Trophoblast cell (in vitro differentiated cells and primary cell): ENCODE data around the gene CLEC18B.
"Not testable (repeated sequence)": the region's sequence is repeated elsewhere in the genome, so short reads cannot be mapped to it uniquely, and the experiment has no call there.

Source experiments
- DNase-seq, 2 donors: peaks; one replicate each; pipeline ENCODE4 v3.0.0-alpha.2; 2016
- H2AFZ ChIP-seq: 2 replicates; pipeline ENCODE4 v1.6.1; 2013; ENCODE audit warnings: low read length, moderate library complexity, mild to moderate bottlenecking; ENCODE audit not compliant: insufficient read depth, poor library complexity
- H2AK5ac ChIP-seq: 2 replicates; pipeline ENCODE4 v1.6.1; 2013; ENCODE audit warnings: mild to moderate bottlenecking, low read length
- H2BK120ac ChIP-seq: 2 replicates; pipeline ENCODE4 v1.6.1; 2013; ENCODE audit warnings: low read length, mild to moderate bottlenecking, moderate library complexity; ENCODE audit not compliant: insufficient read depth, poor library complexity
- H2BK12ac ChIP-seq: 2 replicates; pipeline ENCODE4 v1.6.1; 2013; ENCODE audit warnings: mild to moderate bottlenecking, low read length, moderate library complexity
- H2BK5ac ChIP-seq: 2 replicates; pipeline ENCODE4 v1.6.1; 2013; ENCODE audit warnings: low read length, low read depth, moderate library complexity, mild to moderate bottlenecking; ENCODE audit not compliant: poor library complexity
- H3K14ac ChIP-seq: 2 replicates; pipeline ENCODE4 v1.6.1; 2013; ENCODE audit warnings: mild to moderate bottlenecking, low read length
- H3K18ac ChIP-seq: 2 replicates; pipeline ENCODE4 v1.6.1; 2013; ENCODE audit warnings: mild to moderate bottlenecking, low read length
- H3K23ac ChIP-seq: 2 replicates; pipeline ENCODE4 v1.6.1; 2013; ENCODE audit warnings: low read length
- H3K27ac ChIP-seq: 2 replicates; pipeline ENCODE4 v1.5.1; 2013; ENCODE audit warnings: low read depth, mild to moderate bottlenecking, inconsistent platforms, low read length, moderate library complexity
- H3K27me3 ChIP-seq: 2 replicates; pipeline ENCODE4 v1.6.1; 2013; ENCODE audit warnings: inconsistent platforms, mild to moderate bottlenecking, low read length, moderate library complexity; ENCODE audit not compliant: insufficient read depth
- H3K36me3 ChIP-seq, 2 experiments: 1 replicate in 1 of 2; 2 replicates in 1 of 2; pipeline ENCODE4 v1.6.1; 2013; ENCODE audit warnings: low read length in 2 of 2, mild to moderate bottlenecking in 2 of 2, moderate library complexity in 1 of 2; ENCODE audit not compliant: insufficient read depth in 2 of 2, control insufficient read depth in 1 of 2
- H3K4ac ChIP-seq: 2 replicates; pipeline ENCODE4 v1.6.1; 2013; ENCODE audit warnings: low read depth, mild to moderate bottlenecking, low read length, moderate library complexity
- H3K4me1 ChIP-seq, 2 experiments: 1 replicate in 1 of 2; 2 replicates in 1 of 2; pipeline ENCODE4 v1.6.1; 2013; ENCODE audit warnings: low read length in 2 of 2, mild to moderate bottlenecking in 2 of 2, moderate library complexity in 1 of 2; ENCODE audit not compliant: insufficient read depth in 2 of 2, control insufficient read depth in 1 of 2
- H3K4me2 ChIP-seq: 2 replicates; pipeline ENCODE4 v1.6.1; 2013; ENCODE audit warnings: inconsistent platforms, mild to moderate bottlenecking, low read length, moderate library complexity
- H3K4me3 ChIP-seq: 2 replicates; pipeline ENCODE4 v1.5.1; 2013; ENCODE audit warnings: mild to moderate bottlenecking, low read depth, low read length, inconsistent platforms
- H3K79me1 ChIP-seq: one replicate; pipeline ENCODE4 v1.6.1; 2013; ENCODE audit warnings: low read length
- H3K79me2 ChIP-seq: 2 replicates; pipeline ENCODE4 v1.6.1; 2013; ENCODE audit warnings: low read length, mild to moderate bottlenecking; ENCODE audit not compliant: control insufficient read depth, insufficient read depth, poor library complexity
- H3K9ac ChIP-seq: 2 replicates; pipeline ENCODE4 v1.6.1; 2013; ENCODE audit warnings: mild to moderate bottlenecking, low read length
- H3K9me3 ChIP-seq: 2 replicates; pipeline ENCODE4 v1.6.1; 2013; ENCODE audit warnings: low read depth, mild to moderate bottlenecking, control low read depth, inconsistent platforms, low read length; ENCODE audit not compliant: insufficient read depth
- H4K12ac ChIP-seq: 2 replicates; pipeline ENCODE4 v1.6.1; 2013; ENCODE audit warnings: low read depth, mild to moderate bottlenecking, low read length, moderate library complexity
- H4K8ac ChIP-seq: 2 replicates; pipeline ENCODE4 v1.6.1; 2013; ENCODE audit warnings: low read depth, mild to moderate bottlenecking, low read length, moderate library complexity
- H4K91ac ChIP-seq: one replicate; pipeline ENCODE4 v1.6.1; 2013; ENCODE audit warnings: low read depth, mild to moderate bottlenecking, low read length, moderate library complexity
- WGBS: extraction: QIAGEN DNeasy Blood & Tissue Kit; methylation state at CpG from one replicate; pipeline ENCODE4 v1.1.7; 2013; ENCODE audit warnings: missing lambda C conversion rate; ENCODE audit not compliant: insufficient read length, insufficient coverage; ENCODE audit errors: extremely low coverage; 5-methylcytosine and 5-hydroxymethylcytosine counted together

CLEC18B gene

DNA sequence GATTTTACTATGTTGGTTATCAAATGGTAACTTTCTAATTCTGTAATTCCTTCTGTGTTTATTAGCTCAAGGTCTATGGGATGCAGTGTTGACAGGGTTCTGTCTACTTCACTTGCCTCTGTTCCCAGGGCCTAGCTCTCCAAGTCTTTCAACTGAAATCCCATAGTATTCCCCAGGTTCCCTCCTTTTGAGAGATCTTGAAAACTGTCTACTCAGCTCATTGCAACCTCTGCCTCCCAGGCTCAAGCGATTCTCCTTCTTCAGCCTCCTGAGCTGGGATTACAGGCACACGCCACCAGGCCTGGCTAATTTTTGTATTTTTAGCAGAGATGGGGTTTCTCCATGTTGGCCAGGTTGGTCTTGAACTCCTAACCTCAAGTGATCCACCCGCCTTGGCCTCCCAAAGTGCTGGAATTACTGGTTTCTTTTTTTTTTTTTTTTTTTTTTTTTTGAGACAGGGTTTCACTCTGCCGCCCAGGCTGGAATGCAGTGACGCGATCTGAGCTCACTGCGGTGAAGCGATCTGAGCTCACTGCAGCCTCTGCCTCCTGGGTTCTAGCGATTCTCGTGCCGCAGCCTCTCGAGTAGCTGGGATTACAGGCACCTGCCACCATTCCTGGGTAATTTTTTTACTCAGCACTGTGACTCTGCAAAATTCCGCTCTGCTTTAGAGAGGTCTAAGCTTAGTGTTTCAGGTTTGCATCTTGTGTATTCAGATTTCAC, 22.5 kb upstream of the CLEC18B start:
- H3K27me3 ChIP-seq, H3K4me3 ChIP-seq, H2AK5ac ChIP-seq, H4K12ac ChIP-seq, H3K4me2 ChIP-seq, H3K9ac ChIP-seq, H2BK5ac ChIP-seq, H4K91ac ChIP-seq, H3K23ac ChIP-seq, H3K79me2 ChIP-seq, H3K4ac ChIP-seq, H3K18ac ChIP-seq, H2BK120ac ChIP-seq, H3K14ac ChIP-seq, H3K9me3 ChIP-seq, H2BK12ac ChIP-seq, H3K27ac ChIP-seq, H2AFZ ChIP-seq, H4K8ac ChIP-seq, H3K79me1 ChIP-seq: not testable (repeated sequence)
- no CpG with 5 or more reads among the region's 13 CpGs for WGBS
- peaks cover 7 to 17% of the 10 kb centered on the region in 2 experiments for H3K4me1 ChIP-seq
- peaks cover 5 to 11% of the 10 kb centered on the region in 2 experiments for H3K36me3 ChIP-seq
- DNase-seq = peak; percentile 75 to 84

DNA sequence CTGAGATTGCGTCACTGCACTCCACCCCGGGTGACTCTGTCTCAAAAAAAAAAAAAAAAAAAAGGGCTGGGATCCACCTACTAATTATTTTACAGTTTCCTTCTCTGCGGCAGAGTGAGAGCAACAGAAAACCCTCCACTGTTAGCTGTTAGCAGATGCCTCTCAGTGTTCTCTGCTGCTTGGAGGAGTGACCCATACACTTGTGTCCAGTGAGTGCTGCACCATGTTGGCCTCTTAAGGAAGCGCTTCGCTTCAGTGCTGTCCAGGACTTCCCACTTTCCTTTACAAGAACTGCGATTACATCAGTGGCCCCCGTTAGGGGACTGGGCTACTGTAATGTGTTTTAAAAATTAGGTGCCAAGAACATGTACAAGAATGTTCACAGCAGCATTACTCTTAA, 18.4 kb upstream of the CLEC18B start:
- Histone ChIP-seq H4K8ac (no peak overlapping the region), H3K4me1 (peaks cover 0 to 4% of the 10 kb centered on the region in 2 experiments), H3K36me3 (peaks cover 5 to 10% of the 10 kb centered on the region in 2 experiments), H3K18ac (no peak overlapping the region), H2BK12ac (no peak overlapping the region), H2BK120ac (no peak overlapping the region), H3K79me1 (no peaks in the 10 kb centered on the region), H3K14ac (no peak overlapping the region), H3K27me3 (no peaks in the 10 kb centered on the region), H2AK5ac (no peak overlapping the region), H3K4me3 (no peak overlapping the region), H4K12ac (no peak overlapping the region), H3K4me2 (no peak overlapping the region), H3K9ac (no peak overlapping the region), H4K91ac (no peak overlapping the region), H3K4ac (no peak overlapping the region), H3K9me3 (no peaks in the 10 kb centered on the region), H3K27ac (no peak overlapping the region), H3K23ac (no peak overlapping the region), H2BK5ac (no peak overlapping the region), H2AFZ (no peak overlapping the region), H3K79me2 (no peaks in the 10 kb centered on the region)
- DNase-seq = no peak
- WGBS = no CpG with 5 or more reads among the region's 7 CpGs

DNA sequence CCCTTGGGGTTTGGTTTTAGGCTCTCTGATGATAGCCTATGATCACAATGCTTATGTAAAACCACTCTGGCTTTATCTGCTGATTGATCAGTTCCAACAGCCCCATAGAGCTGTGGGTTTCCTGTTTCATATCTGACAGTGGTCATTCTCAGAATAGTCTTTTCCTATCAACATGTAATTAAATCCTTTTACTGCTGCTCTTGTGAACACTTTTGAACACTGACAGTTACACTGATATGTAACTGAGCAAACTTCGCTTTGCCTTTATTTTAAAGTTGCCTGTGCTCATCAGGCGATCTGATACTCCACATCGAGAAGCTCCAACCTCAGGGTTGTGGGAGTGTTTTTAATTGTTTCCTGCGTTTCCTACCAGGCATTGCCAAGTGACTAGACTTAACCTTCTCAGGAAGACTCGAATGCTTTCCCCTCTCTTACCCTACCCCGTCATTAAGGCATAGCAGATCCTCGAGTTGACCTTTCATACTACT, 17.3 kb upstream of the CLEC18B start:
- H3K27ac ChIP-seq = no peak overlapping the region
- no peak overlapping the region for H4K91ac ChIP-seq
- peaks cover 0 to 4% of the 10 kb centered on the region in 2 experiments for H3K4me1 ChIP-seq
- H3K79me2 ChIP-seq = no peaks in the 10 kb centered on the region
- H3K23ac ChIP-seq = no peak overlapping the region
- H4K8ac ChIP-seq = no peak overlapping the region
- H3K18ac ChIP-seq = no peak overlapping the region
- no CpG with 5 or more reads among the region's 7 CpGs for WGBS
- peaks cover 5 to 10% of the 10 kb centered on the region in 2 experiments for H3K36me3 ChIP-seq
- H3K9ac ChIP-seq = no peak overlapping the region
- H3K9me3 ChIP-seq = peaks cover 4% of the 10 kb centered on the region
- H3K4me3 ChIP-seq = no peak overlapping the region
- DNase-seq = no peak
- H4K12ac ChIP-seq = no peak overlapping the region
- no peak overlapping the region for H2AFZ ChIP-seq
- no peak overlapping the region for H2BK12ac ChIP-seq
- H2BK5ac ChIP-seq = no peak overlapping the region
- H3K4ac ChIP-seq = no peak overlapping the region
- H3K4me2 ChIP-seq = no peak overlapping the region
- H3K79me1 ChIP-seq = no peaks in the 10 kb centered on the region
- H3K14ac ChIP-seq = no peak overlapping the region
- H3K27me3 ChIP-seq = no peaks in the 10 kb centered on the region
- H2AK5ac ChIP-seq = no peak overlapping the region
- H2BK120ac ChIP-seq = no peak overlapping the region

DNA sequence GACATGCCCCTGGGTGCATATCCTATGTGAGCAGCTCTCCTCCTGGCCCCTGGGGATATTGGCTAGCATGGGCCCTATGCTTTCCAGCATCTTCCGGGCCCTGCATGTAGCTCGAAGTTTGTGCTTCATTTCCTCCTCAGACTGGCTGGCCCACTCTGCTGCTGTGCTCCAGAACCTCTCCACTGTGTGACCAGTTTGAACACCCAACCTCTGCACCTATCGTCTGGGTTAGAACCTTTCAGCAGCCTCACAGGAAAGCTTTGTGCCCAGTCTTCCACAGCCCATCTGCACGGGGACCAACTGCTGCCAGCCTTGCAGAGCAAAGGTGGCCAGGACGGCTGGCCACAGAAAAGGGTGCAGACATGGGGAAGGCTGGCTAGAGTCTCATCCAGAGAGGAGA, 10.2 kb upstream of the CLEC18B start:
- Histone ChIP-seq H4K91ac (no peak overlapping the region), H2AK5ac (no peak overlapping the region), H3K9me3 (peaks cover 6% of the 10 kb centered on the region), H3K4ac (no peak overlapping the region), H3K79me2 (no peaks in the 10 kb centered on the region), H3K4me3 (no peak overlapping the region), H3K79me1 (no peaks in the 10 kb centered on the region), H3K36me3 (no peaks in the 10 kb centered on the region), H3K18ac (no peak overlapping the region), H2BK12ac (no peak overlapping the region), H3K27me3 (no peaks in the 10 kb centered on the region), H3K4me2 (no peak overlapping the region), H3K9ac (no peak overlapping the region), H3K14ac (no peak overlapping the region), H4K8ac (no peak overlapping the region), H2BK120ac (peak overlapping the region; percentile 11), H3K23ac (no peak overlapping the region), H3K27ac (no peak overlapping the region), H2AFZ (no peak overlapping the region), H2BK5ac (no peak overlapping the region), H4K12ac (no peak overlapping the region), H3K4me1 (no peaks in the 10 kb centered on the region)
- DNase-seq = no peak
- WGBS = no CpG with 5 or more reads among the region's 5 CpGs
